Ureter (tissue), 1 donor: ENCODE results near the gene ERG28. TPM values are rescaled to one million over a fixed set of nuclear protein-coding genes. Genes with fewer than 3 reads are reported as not detected.
"Not testable (repeated sequence)": the region's sequence is repeated elsewhere in the genome, so short reads cannot be mapped to it uniquely, and the experiment has no call there.

Experiments
- DNase-seq: peaks from one replicate; pipeline ENCODE4 v3.0.0-alpha.2; 2020; ENCODE audit warnings: low spot score
- total RNA-seq: library from RNA; stranded (reverse); gene quantifications from one replicate; pipeline ENCODE4 v1.2.4, GENCODE V29; 2023
- donor health status: DM: yes; HTN: yes; CAD: no.

The ERG28 gene
- total RNA-seq, 1 donor from 2014 or later = 27.4 TPM

- no peak for DNase-seq
Measured at GRCh38 chr14:75625034-75625433, 35.6 kb downstream of the ERG28 start.

DNA sequence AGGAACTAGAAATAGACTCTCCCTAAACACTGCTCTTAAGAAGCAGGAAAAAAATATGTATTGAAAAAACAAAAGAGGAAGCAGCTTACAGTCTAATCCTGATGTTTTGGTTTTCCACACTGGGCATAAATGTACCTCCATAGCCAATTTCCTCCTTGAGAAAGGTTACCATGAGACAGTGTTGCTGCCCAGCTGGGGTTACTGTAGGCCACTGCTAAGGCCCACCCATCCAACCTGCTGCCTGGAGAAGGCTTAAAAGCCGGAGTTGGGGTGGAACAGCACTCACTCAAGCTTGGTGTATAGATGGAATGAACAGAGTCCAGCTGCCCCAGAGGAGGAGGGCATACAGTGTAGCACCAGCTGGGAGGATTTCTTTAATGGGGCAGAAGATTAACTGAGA, 41.1 kb downstream of the ERG28 start:
- no peak for DNase-seq

GRCh38 chr14:75615200-75615599, 45.5 kb downstream of the ERG28 start:
- DNase-seq = no peak

DNA sequence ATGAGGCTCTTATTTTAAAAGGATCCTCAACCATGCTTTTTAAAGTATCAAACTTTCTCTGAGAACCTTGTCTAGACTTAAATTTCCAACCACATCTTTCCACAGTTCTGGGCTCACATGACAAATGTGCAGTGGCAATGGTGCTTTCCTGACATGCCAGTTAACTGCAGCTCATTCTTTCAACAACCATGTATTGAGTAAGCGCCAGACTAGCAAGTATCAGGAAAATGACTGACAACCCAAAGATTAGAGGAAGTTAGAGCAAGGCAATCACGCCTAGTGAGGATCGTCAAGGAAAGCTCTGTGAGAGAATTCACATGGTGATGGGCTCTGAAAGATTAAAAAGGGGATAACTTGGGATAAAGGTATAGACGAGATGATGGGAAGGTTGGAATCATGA, 46.5 kb downstream of the ERG28 start:
- DNase-seq = no peak

DNA sequence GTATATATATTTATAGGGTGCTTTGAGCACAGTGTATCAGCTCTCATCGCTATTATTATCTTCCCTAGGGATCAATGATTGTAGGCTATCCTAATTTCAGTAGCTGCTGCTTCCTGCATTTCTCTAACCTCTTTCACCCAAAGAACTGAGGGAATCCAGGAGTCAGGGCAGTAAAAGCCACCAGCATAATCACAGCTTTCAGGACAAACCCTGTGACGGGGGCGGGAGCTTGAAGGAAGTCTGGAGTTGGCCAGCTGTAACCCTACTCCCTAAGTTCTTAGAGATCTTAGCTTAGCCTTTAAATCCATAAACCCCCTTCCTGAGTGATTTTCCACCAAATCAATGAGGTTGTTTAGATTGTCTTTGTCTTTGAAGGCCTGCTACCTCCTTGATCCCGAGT, 48.5 kb downstream of the ERG28 start:
- DNase-seq = no peak

DNA sequence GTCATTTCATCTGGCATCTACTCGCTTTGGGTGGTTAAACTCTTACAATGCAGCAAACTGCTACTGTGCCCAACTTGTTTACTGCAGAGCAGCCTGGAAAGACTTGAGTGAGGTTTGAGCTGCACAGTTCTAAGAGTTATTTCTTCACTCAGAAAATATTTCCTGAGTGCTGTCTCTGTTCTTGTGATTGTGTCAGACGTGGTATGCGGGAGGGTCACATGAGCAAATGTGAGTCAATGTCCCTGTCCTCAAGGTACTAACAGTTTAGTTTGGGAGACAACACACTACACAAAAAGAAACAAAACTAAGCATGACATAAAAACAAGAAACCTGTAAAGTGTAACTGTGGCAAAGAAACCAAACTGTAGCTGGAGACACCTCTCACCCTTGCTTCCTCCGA, 49.8 kb downstream of the ERG28 start:
- DNase-seq = no peak

GRCh38 chr14:75609606-75610475, 50.8 kb downstream of the ERG28 start:
- DNase-seq = no peak

GRCh38 chr14:75609116-75609515, 51.6 kb downstream of the ERG28 start:
- DNase-seq = no peak

DNA sequence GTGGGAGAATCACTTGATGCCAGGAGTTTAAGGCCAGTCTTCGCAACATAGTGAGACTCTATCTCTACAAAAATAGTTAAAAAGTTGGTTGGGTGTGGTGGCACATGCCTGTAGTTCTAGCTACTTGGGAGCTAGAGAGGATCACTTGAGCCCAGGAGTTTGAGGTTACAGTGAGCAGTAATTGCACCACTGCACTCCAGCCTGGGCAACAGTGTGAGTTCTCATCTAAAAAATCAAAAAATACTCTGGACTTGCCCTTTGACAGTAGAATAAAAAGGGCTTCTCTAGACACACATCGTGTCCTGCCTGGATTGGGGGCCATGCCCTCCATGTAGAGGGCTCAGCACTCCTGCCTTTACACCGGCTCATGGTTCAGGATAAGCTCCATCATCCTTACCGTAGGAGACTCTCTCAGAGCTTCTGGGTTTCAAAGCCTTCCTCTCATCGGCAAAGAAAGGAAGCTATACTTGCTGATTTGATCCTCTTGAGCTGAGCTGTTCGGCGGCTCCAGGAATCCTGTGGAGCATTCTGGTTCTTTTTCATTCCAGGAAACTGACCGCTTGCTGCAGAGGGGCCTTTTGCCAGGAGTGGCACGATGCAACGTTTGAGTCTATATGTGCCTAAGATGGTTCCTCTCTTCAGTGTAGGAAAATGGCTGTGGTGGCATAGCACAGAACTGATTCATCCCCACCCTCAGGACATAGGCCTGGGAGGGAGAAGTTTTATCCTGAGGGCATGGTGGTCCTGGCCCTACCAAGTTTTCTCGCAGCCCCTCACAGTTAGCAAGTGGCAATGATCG, 52.6 kb downstream of the ERG28 start:
- no peak for DNase-seq

GRCh38 chr14:75607044-75607443, 53.6 kb downstream of the ERG28 start:
- DNase-seq = no peak

GRCh38 chr14:75605916-75606315, 54.8 kb downstream of the ERG28 start:
- DNase-seq = no peak

DNA sequence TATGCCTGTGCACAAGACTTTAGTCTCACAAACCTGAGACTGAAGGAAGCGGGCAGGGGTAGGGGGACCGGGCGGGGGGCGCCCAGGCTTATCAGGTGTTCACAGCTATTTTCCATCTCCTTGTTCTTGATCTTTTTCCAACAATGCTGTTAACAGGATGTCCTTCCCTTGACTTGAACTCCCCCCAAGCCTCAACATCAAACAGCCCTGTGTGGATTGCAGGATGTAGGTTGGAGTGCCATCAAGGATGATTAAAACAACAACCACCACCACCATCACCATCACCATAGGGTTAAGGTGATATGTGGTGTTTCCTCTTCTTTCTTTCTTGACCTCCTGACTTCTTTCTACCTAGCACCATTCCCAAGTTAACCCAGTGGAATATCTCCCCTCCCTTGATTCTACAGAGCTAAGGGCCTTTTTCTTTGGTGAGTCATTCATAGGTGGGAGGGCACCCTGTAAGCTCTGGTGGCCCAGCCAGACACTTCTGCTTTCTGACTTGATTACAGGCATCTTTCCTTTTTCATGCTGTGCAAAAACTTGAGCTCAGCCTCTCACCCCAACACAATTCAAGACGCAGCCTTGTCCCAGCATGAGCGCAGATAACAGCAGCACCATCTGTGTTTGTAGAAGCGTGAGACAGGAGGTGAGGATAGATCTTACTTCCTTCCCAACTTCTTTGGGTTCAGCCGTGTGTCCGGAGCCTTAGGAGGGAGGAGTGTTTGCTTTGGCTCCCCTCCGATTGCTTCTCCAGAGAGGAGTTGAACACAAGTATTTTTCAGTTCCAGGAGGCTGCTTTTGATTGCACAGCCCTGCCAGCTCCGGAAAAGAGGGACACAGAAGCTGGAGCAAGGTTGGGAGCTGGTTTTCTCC, 55.5 kb downstream of the ERG28 start:
- peak; percentile 45 for DNase-seq

GRCh38 chr14:75602503-75602902, 58.2 kb downstream of the ERG28 start:
- DNase-seq = no peak

DNA sequence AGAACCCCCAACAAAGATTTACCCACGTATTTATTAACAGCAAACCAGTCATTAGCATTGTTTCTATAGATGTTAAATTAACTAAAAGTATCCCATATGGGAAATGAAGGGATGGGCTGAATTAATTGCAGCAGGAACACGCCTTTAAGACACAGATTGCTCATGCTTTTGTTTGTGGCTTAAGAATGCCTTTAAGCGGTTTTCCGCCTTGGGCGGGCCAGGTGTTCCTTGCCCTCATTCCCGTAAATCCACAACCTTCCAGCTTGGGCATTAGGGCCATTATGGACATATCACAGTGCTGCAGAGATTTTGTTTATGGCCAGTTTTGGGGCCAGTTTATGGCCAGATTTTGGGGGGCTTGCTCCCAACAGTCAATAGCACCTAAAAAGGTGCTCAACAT, 59.6 kb downstream of the ERG28 start:
- not testable (repeated sequence) for DNase-seq

- DNase-seq = not testable (repeated sequence)
Measured at GRCh38 chr14:75600100-75600499, 60.6 kb downstream of the ERG28 start.

Other genes with a start within 250 kb of the ERG28 start
- gene JDP2, start 232.9 kb downstream of the ERG28 start, total RNA-seq = 43.2 TPM
- 19.4 TPM for gene BATF, start 138.4 kb downstream of the ERG28 start, total RNA-seq
- gene FLVCR2, start 82.3 kb downstream of the ERG28 start, total RNA-seq = 6.9 TPM
- gene TTLL5, start 370 bp upstream of the ERG28 start, total RNA-seq = 54.0 TPM